D341Med (cell line): Measurements from ENCODE around the gene SPRED2.

ENCODE experiments used
- DNase-seq: peaks from one replicate; pipeline ENCODE4 v3.0.0; 2012; ENCODE audit warnings: low spot score

SPRED2 gene

GRCh38 chr2:65364986-65365733 is 67.2 kb downstream of the SPRED2 start:
- no peak for DNase-seq

GRCh38 chr2:65363879-65364666 is 68.3 kb downstream of the SPRED2 start:
- no peak for DNase-seq

- DNase-seq = no peak
These were observed 70.8 kb downstream of the SPRED2 start for GRCh38 chr2:65361623-65362022.

- no peak for DNase-seq
These were observed 72.0 kb downstream of the SPRED2 start for GRCh38 chr2:65360441-65360840.

DNA sequence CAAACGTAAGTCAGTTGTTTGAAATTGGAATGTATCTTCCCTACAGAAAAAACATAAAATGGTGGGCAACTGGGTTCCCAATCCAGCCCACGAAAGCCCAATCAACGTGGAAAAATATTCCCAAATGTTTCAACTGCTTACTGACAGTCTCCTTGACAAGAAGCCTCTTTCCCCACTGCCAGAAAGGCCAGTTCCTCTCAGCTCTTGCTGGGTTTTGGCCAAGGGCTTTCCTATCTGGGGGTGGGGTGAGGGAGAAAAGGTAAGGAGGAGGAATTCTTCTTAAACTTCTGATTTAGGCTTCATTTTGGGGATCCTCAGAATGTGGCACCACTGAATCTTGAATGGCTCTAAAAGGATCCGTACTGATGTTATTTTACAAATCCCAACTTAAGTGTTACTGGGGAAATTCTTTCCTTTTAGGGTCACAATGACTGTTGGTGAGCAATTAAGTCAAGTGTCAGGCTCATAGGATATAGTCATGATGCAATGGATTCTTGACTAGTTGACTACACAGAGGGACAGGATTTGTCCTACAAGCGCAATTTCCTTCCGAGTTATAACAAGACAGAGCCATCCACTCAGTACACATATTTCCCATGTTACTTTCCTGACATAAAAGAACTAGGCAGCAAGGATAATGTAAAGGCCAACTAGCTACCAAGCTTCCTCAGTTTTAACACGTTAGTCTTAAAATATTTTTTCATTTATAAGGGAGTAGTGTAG is 73.6 kb downstream of the SPRED2 start:
- DNase-seq = no peak

DNA sequence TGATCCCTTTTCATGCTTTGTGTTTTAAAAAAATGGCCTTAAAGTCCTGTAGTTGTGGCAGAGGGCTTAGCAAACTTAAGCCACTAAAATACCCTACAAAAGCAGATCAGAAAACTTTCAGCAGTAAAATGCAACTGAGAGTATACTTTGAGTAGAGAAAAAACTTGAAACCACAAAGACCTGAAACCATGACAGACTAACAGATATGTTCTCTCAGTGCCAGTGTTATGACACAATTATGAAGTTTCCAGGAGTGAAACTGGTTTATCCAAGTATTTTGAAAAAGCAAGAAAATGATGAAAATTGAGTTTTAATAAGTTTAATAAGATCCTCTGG is 74.5 kb downstream of the SPRED2 start:
- DNase-seq = no peak

- no peak for DNase-seq
These were observed 75.1 kb downstream of the SPRED2 start for GRCh38 chr2:65357095-65357958.

- no peak for DNase-seq
These were observed 77.1 kb downstream of the SPRED2 start for GRCh38 chr2:65355186-65355831.

DNA sequence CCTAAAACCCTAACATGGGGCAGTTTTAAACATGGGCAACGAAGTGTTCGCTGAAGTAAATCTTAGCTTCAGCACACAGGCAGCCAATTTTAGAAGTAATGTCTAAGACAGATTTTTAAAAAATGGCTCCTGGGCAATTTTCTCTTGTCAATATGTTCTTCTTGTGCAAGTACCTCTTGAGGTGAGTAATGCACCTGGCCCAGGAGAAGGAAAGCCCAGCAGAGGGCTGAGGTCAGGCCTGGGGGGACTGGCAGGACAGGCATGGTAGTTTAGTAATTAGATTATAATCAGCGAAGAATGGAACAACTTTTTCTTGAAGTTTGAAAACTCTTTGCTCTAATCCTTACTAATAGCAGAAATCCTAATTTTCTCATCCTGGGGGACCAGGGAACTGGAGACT is 77.6 kb downstream of the SPRED2 start:
- no peak for DNase-seq

- no peak for DNase-seq
These were observed 78.5 kb downstream of the SPRED2 start for GRCh38 chr2:65353927-65354326.

- DNase-seq = no peak
These were observed 79.4 kb downstream of the SPRED2 start for GRCh38 chr2:65353046-65353445.

DNA sequence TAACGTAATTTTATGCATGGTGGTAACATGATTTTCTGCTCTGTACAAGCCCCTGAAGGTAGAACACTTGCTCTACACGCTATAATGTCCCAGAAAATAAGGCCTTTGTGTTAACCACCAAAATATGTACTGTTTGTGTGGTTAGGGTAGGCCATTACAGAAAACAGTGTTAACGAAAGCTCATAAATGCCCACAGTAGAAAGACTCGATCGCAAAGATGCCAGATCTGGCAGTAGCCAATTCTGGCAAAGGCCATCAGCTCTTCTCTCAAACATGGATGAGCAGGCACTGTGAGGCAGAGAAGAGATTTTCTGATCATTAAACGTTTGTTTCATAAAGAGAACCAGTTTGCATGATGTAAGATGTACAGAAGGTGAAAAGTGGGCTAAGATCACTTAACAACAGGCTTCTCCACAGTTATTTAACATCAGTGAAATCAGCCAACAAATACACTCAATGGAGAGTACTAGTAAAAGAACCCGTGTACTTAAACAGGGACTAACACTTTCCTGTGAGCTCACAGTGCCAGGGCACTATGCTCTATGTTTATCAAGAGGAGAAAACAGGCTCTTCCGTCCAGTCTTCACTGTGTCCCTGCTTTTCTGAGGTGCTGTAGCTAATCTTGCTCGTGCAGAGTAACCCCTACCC is 80.3 kb downstream of the SPRED2 start:
- no peak for DNase-seq

- peak; percentile 77 for DNase-seq
These were observed 81.0 kb downstream of the SPRED2 start for GRCh38 chr2:65351234-65351947.

DNA sequence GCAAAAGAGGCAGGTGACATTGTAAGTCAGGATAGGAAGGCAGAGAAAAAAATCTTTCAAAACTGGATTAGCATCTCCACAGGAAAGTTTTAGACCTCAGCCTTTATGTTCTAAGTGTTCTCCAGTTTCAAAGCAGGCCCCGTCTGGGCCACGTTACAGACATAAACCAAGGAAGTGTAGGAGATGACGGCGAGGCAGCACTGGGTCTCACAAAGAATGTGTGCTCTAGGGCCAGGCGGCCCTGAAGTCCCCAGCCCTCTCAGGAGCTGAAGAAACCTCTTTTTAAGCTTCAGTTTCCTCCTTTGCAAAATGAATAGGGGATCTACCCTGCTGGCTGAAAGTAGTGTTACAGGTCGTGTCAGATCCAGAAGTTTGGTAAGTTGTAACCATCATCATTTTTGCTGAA is 81.7 kb downstream of the SPRED2 start:
- no peak for DNase-seq

GRCh38 chr2:65349863-65350262 is 82.5 kb downstream of the SPRED2 start:
- peak; percentile 65 for DNase-seq

DNA sequence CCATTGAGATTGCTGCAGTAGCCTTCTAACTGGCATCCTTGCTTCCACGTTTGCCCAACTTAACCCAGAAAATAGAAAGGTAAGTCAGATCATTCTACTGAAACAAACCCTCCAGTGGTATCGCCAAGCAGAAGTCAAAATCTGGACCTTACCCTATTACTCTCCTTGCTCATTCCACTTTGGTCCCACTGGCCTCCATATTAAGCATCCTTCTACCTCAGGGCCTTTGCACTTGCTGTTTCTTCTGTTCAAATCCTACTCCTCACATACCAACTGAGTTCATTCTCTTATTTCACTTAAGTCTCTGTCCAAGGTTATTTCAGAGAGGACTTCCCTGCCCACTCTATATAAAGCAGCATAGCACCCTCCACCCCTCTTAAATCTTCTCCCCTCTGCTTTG is 84.5 kb downstream of the SPRED2 start:
- DNase-seq = no peak

DNA sequence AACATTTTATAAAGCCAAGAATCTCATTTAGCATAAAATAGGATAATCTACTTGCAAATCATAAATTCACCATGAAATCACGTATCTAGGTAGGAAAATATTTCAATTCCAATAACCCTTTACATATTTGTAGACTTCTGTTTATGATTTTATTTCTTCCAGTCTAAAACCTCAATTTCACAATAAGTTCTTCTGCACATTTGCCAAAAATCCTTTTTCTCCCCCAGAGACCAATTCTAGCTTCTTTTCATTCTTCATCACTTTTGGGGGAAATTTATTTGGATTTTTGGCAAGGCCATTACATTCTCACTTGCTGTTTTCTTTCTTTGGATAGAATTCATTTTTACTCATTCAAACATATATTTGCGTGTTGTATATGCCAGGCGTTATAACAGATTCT is 86.8 kb downstream of the SPRED2 start:
- no peak for DNase-seq

DNA sequence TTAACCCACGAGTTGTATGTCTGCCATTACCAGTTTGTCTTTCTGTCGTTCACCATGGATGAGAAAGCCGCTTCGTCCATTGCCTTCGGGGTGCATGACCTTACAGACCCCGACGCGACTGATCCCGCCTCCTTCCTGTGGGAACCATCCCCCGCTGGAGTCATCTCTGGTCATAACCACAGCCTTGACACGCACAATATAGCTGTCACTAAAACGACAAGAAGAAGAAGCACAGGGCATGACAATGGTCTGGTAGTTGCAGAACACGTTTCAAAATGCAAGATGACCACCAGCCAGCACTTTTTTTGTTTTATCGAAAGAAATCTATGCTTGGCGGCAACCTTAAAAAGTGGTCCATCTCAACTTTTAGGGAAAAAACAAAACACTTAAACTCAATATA is 87.7 kb downstream of the SPRED2 start:
- DNase-seq = no peak

DNA sequence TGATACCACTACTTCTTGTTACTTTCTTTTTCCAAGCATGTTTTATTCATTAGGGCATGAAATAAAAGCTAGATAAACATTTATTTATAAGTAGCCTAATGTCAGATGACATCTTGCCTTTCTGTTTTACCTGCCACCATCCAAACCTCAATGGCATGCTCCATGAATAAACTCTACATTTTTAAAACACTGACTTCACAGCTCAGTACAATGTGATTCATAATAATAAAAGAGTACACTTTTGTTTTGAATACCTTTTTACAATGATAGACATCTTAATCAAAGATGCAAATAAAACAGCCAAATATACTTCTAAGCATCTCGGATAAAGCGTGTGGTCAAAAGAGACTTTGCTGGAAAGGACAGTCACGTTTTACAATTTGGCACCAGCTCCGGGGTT is 88.2 kb downstream of the SPRED2 start:
- no peak for DNase-seq

DNA sequence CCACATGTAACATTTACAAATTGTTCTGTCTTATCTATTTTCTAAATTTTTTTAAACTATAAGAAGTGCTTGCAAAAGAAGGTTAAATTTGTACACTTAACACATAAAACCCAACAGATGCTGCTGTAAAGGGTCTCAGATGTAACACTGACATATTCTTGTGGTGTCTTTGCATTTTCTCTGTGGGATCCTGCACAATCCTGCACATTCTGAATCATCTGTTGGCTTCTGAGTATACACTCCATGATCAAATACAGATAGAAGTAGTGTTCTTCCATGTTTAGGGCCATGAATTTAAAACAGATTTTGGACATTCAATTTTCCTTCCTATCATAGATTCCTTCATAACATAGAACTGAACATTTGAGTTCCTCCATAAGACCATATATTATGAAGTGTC is 89.0 kb downstream of the SPRED2 start:
- no peak for DNase-seq
